CD4-positive, alpha-beta T cell (primary cell): ENCODE data around the gene PRKCA. TPM values are rescaled to one million over a fixed set of nuclear protein-coding genes. Genes with fewer than 3 reads are reported as not detected.
A peak's percentile ranks its signal among the peaks of the same experiment; 100 is the strongest.

Experiments
- ATAC-seq: fragments of 200-7000 bp; cut with Tn5 transposase; one replicate; pipeline ENCODE4 v1.10.0; 2022; ENCODE audit warnings: mild to moderate bottlenecking; ENCODE audit not compliant: poor library complexity
- CTCF ChIA-PET: fragments of 350-600 bp; sonication (Branson Sonifier 250); formaldehyde crosslinking; loops from one replicate; lab custom pipeline; 2021; ENCODE audit warnings: antibody characterized with exemption, inconsistent platforms; lab: Charles Lee
- POLR2A ChIA-PET: fragments of 350-600 bp; sonication (Branson Sonifier 250); formaldehyde crosslinking; loops from one replicate; lab custom pipeline; 2021; ENCODE audit warnings: antibody characterized with exemption, inconsistent platforms; lab: Charles Lee
- DNase-seq, 14 experiments: peaks; one replicate each; pipeline ENCODE4 v3.0.0-alpha.2; 2013 to 2020; ENCODE audit warnings: mixed read lengths in 2 of 14
- H3K27ac ChIP-seq, 2 donors: one replicate each; pipeline versions ENCODE4 v1.5.1 to v1.7.0; 2013; ENCODE audit warnings: low read length in 2 of 2, low read depth in 1 of 2, mild to moderate bottlenecking in 1 of 2
- H3K27me3 ChIP-seq, 2 experiments: 1 replicate in 1 of 2; 2 replicates in 1 of 2; pipeline versions ENCODE4 v1.6.1 to v1.7.0; 2013; ENCODE audit warnings: low read length in 2 of 2, control low read depth in 1 of 2, mild to moderate bottlenecking in 1 of 2, moderate library complexity in 1 of 2; ENCODE audit not compliant: insufficient read depth in 2 of 2, control insufficient read depth in 1 of 2
- H3K36me3 ChIP-seq: one replicate; pipeline ENCODE4 v1.6.1; 2013; ENCODE audit warnings: low read length, control low read depth; ENCODE audit not compliant: insufficient read depth
- H3K4me1 ChIP-seq: one replicate; pipeline ENCODE4 v1.6.1; 2013; ENCODE audit warnings: low read length, control low read depth; ENCODE audit not compliant: insufficient read depth
- H3K4me3 ChIP-seq: one replicate; pipeline ENCODE4 v1.5.1; 2013; ENCODE audit warnings: mild to moderate bottlenecking, low read length, moderate library complexity
- H3K9me3 ChIP-seq, 2 experiments: 1 replicate in 1 of 2; 2 replicates in 1 of 2; pipeline versions ENCODE4 v1.6.1 to v1.7.0; 2013; ENCODE audit warnings: low read length in 2 of 2, mild to moderate bottlenecking in 2 of 2, control low read depth in 1 of 2, moderate library complexity in 1 of 2; ENCODE audit not compliant: control insufficient read depth in 1 of 2, insufficient read depth in 1 of 2
- H3K27ac Mint-ChIP-seq: one replicate; pipeline ENCODE4 v1.8.0; 2020; ENCODE audit warnings: mixed read lengths
- H3K27me3 Mint-ChIP-seq: one replicate; pipeline ENCODE4 v1.8.0; 2021; ENCODE audit warnings: mixed read lengths
- H3K36me3 Mint-ChIP-seq: one replicate; pipeline ENCODE4 v1.8.0; 2021; ENCODE audit warnings: low read depth, mixed read lengths
- H3K4me1 Mint-ChIP-seq: one replicate; pipeline ENCODE4 v1.8.0; 2021; ENCODE audit warnings: low read depth, mixed read lengths
- H3K4me3 Mint-ChIP-seq: one replicate; pipeline ENCODE4 v1.8.0; 2020; ENCODE audit warnings: mild to moderate bottlenecking, mixed read lengths
- H3K9me3 Mint-ChIP-seq: one replicate; pipeline ENCODE4 v1.8.0; 2020; ENCODE audit warnings: mixed read lengths
- CTCF ChIP-seq: fragments of 200-600 bp; IDR thresholded peaks from one replicate; pipeline ENCODE4 v1.8.0; 2022; ENCODE audit warnings: antibody characterized with exemption, mild to moderate bottlenecking
- intact Hi-C, 2 experiments: fragments of 100-400 bp; cut with DNase I in 1 of 2; cut with micrococcal nuclease in 1 of 2; formaldehyde crosslinking; loops; one replicate each; pipeline versions ENCODE4 v1.15.1 to v1.9.0; 2023 to 2025; cut with DNase I, micrococcal nuclease
- total RNA-seq, 174 experiments: library from RNA in 2 of 174; stranded (reverse) in 2 of 174; gene quantifications; one replicate each; pipeline ENCODE4 v1.2.3 and lab custom pipeline; 2021 to 2026

PRKCA gene
- total RNA-seq, 2 experiments from 2014 or later: 84.8 to 88.6 TPM

GRCh38 chr17:66822009-66822408 lies 519.6 kb downstream of the PRKCA start:
- no peak for TF ChIP-seq CTCF
- no peak overlapping the region for H3K27ac ChIP-seq
- no peak for ATAC-seq
- H3K4me3 ChIP-seq: no peak overlapping the region
- CTCF ChIA-PET: no interaction called here
- no peak overlapping the region for H3K27ac Mint-ChIP-seq
- no peaks in the 10 kb centered on the region for H3K36me3 Mint-ChIP-seq
- no peaks in the 10 kb centered on the region for H3K4me1 Mint-ChIP-seq
- H3K9me3 Mint-ChIP-seq: peaks cover 7% of the 10 kb centered on the region
- no peaks in the 10 kb centered on the region for H3K4me1 ChIP-seq
- H3K27me3 ChIP-seq: peaks cover 0 to 9% of the 10 kb centered on the region in 2 experiments
- POLR2A ChIA-PET: no interaction called here
- DNase-seq: no peak
- intact Hi-C loops: no loop called here
- H3K36me3 ChIP-seq: no peaks in the 10 kb centered on the region
- H3K27me3 Mint-ChIP-seq: peaks cover 21% of the 10 kb centered on the region
- no peak overlapping the region for H3K4me3 Mint-ChIP-seq
- peaks cover 6 to 9% of the 10 kb centered on the region in 2 experiments for H3K9me3 ChIP-seq

- H3K4me1 Mint-ChIP-seq: no peaks in the 10 kb centered on the region
These were observed 524.4 kb downstream of the PRKCA start for GRCh38 chr17:66826856-66827255.

GRCh38 chr17:66829386-66829864 lies 527.0 kb downstream of the PRKCA start:
- H3K27me3 Mint-ChIP-seq: peaks cover 80% of the 10 kb centered on the region
- peaks cover 29 to 50% of the 10 kb centered on the region in 2 experiments for H3K27me3 ChIP-seq
- ChIA-PET CTCF (no interaction called here), POLR2A (no interaction called here)
- peaks cover 0 to 12% of the 10 kb centered on the region in 2 experiments for H3K9me3 ChIP-seq
- no peaks in the 10 kb centered on the region for H3K4me1 ChIP-seq
- DNase-seq: peak in 4 of 14 experiments; percentile 11 to 33 (median 19)
- H3K4me3 ChIP-seq: no peak overlapping the region
- TF ChIP-seq CTCF: no peak
- H3K4me1 Mint-ChIP-seq: no peaks in the 10 kb centered on the region
- no peak overlapping the region for H3K4me3 Mint-ChIP-seq
- H3K36me3 ChIP-seq: no peaks in the 10 kb centered on the region
- H3K36me3 Mint-ChIP-seq: no peaks in the 10 kb centered on the region
- no peaks in the 10 kb centered on the region for H3K9me3 Mint-ChIP-seq
- intact Hi-C loops: no loop called here
- H3K27ac ChIP-seq: no peak overlapping the region
- H3K27ac Mint-ChIP-seq: no peak overlapping the region
- peak; percentile 32 for ATAC-seq

More at GRCh38 chr17:66826856-66827255, 524.4 kb downstream of the PRKCA start:
- no peak overlapping the region for H3K27ac ChIP-seq
- intact Hi-C loops: no loop called here
- ChIA-PET CTCF (no interaction called here), POLR2A (no interaction called here)
- Mint-ChIP-seq H3K4me3 (no peak overlapping the region), H3K9me3 (no peaks in the 10 kb centered on the region), H3K27ac (no peak overlapping the region), H3K36me3 (no peaks in the 10 kb centered on the region), H3K27me3 (peaks cover 60% of the 10 kb centered on the region)
- peaks cover 0 to 12% of the 10 kb centered on the region in 2 experiments for H3K9me3 ChIP-seq
- no peaks in the 10 kb centered on the region for H3K4me1 ChIP-seq
- no peak for DNase-seq
- no peak for ATAC-seq
- H3K36me3 ChIP-seq: no peaks in the 10 kb centered on the region
- H3K4me3 ChIP-seq: no peak overlapping the region
- H3K27me3 ChIP-seq: peaks cover 23 to 30% of the 10 kb centered on the region in 2 experiments
- TF ChIP-seq CTCF: no peak
